ENCODE data around the gene PRMT6. TPM values are rescaled to one million over a fixed set of nuclear protein-coding genes. Genes with fewer than 3 reads are reported as not detected.

The PRMT6 gene
- total RNA-seq, 2 experiments from 2014 or later = 15.7 to 16.4 TPM

- H3K4me1 Mint-ChIP-seq = no peaks in the 10 kb centered on the region
Observed at GRCh38 chr1:107105914-107106313, 49.4 kb downstream of the PRMT6 start.

More at GRCh38 chr1:107105914-107106313, 49.4 kb downstream of the PRMT6 start:
- H3K27ac Mint-ChIP-seq = no peak overlapping the region
- no peak for DNase-seq
- H3K4me3 Mint-ChIP-seq = no peak overlapping the region
- ChIA-PET CTCF (no interaction called here), POLR2A (no interaction called here)
- H3K27me3 Mint-ChIP-seq = peaks cover 2% of the 10 kb centered on the region
- no peaks in the 10 kb centered on the region for H3K9me3 Mint-ChIP-seq
- H3K36me3 Mint-ChIP-seq (ENCODE audit: low read depth) = no peaks in the 10 kb centered on the region

Other genes with a start within 250 kb of the PRMT6 start
- not detected for gene NTNG1, start 84.4 kb downstream of the PRMT6 start, total RNA-seq